Vagina (tissue), 2 donors: Measurements from ENCODE around the gene GP1BB. TPM values are rescaled to one million over a fixed set of nuclear protein-coding genes. Genes with fewer than 3 reads are reported as not detected.

Experiments
- DNase-seq, 2 donors: peaks; one replicate each; pipeline ENCODE4 v3.0.0-alpha.2; 2017; ENCODE audit errors: extremely low spot score in 2 of 2
- H3K27ac ChIP-seq: fragments of 200-600 bp; sonication (generic); one replicate; pipeline ENCODE4 v1.5.1; 2019
- H3K27me3 ChIP-seq: fragments of 200-600 bp; sonication (generic); one replicate; pipeline ENCODE4 v1.5.1; 2019
- H3K36me3 ChIP-seq, 2 donors: fragments of 200-600 bp; sonication (generic); one replicate each; pipeline ENCODE4 v1.5.1; 2017 to 2019
- H3K4me1 ChIP-seq: fragments of 200-600 bp; sonication (generic); one replicate; pipeline ENCODE4 v1.5.1; 2019
- H3K4me3 ChIP-seq, 2 donors: fragments of 200-600 bp; sonication (generic); 1 replicate in 1 of 2; 2 replicates in 1 of 2; pipeline ENCODE4 v1.5.1; 2016 to 2019
- H3K9me3 ChIP-seq: fragments of 200-600 bp; sonication (generic); one replicate; pipeline ENCODE4 v1.5.1; 2019
- CTCF ChIP-seq, 3 experiments: fragments of 450-650 bp in 2 of 3; fragments of 200-600 bp in 1 of 3; sonication (generic) in 1 of 3; IDR thresholded peaks; one replicate each; pipeline ENCODE4 v1.5.1; 2017 to 2019; ENCODE audit warnings: antibody characterized with exemption in 3 of 3, mild to moderate bottlenecking in 2 of 3, moderate library complexity in 2 of 3
- POLR2A ChIP-seq, 2 donors: fragments of 450-650 bp; IDR thresholded peaks; one replicate each; pipeline ENCODE4 v1.6.1; 2017; ENCODE audit warnings: antibody characterized with exemption in 2 of 2, mild to moderate bottlenecking in 2 of 2, moderate library complexity in 2 of 2
- POLR2AphosphoS5 ChIP-seq, 2 donors: sonication (generic); formaldehyde crosslinking; IDR thresholded peaks; one replicate each; pipeline ENCODE4 v1.9.0; 2017; ENCODE audit warnings: antibody characterized with exemption in 2 of 2, mild to moderate bottlenecking in 2 of 2, low read depth in 1 of 2; ENCODE audit not compliant: insufficient read depth in 1 of 2
- intact Hi-C: fragments of 100-400 bp; cut with DNase I; formaldehyde crosslinking; loops from one replicate; pipeline ENCODE4 v1.15.1; 2023
- total RNA-seq: library from RNA; depleted of rRNA; stranded (reverse); fragments of >200 nt; gene quantifications from one replicate; pipeline ENCODE4 v1.2.3, GENCODE V29; 2016

GP1BB gene
- total RNA-seq, 1 donor from 2014 or later = 14.5 TPM

GRCh38 chr22:19709063-19709769 is 14.1 kb upstream of the GP1BB start:
- Histone ChIP-seq H3K4me1 (peaks cover 29% of the 10 kb centered on the region), H3K9me3 (no peaks in the 10 kb centered on the region), H3K27me3 (no peaks in the 10 kb centered on the region), H3K27ac (peak overlapping the region; percentile 83), H3K4me3 (no peak overlapping the region), H3K36me3 (no peaks in the 10 kb centered on the region)
- TF ChIP-seq POLR2AphosphoS5 (IDR thresholded peaks at IDR 0.05; ENCODE audit: insufficient read depth in 1 of 2, low read depth in 1 of 2) = peak; percentile 32 to 73
- TF ChIP-seq CTCF (IDR thresholded peaks at IDR 0.05) = no peak
- no peak for TF ChIP-seq POLR2A (IDR thresholded peaks at IDR 0.05)
- DNase-seq = no peak
- intact Hi-C loops = no loop called here

GRCh38 chr22:19710020-19710768 is 13.1 kb upstream of the GP1BB start:
- TF ChIP-seq POLR2AphosphoS5 (IDR thresholded peaks at IDR 0.05; ENCODE audit: insufficient read depth in 1 of 2, low read depth in 1 of 2) (no peak), POLR2A (IDR thresholded peaks at IDR 0.05) (no peak), CTCF (IDR thresholded peaks at IDR 0.05) (no peak)
- intact Hi-C loops = no loop called here
- no peak for DNase-seq
- Histone ChIP-seq H3K9me3 (no peaks in the 10 kb centered on the region), H3K36me3 (no peaks in the 10 kb centered on the region), H3K4me1 (peaks cover 36% of the 10 kb centered on the region), H3K27me3 (no peaks in the 10 kb centered on the region), H3K4me3 (no peak overlapping the region), H3K27ac (peak overlapping the region; percentile 83)

- intact Hi-C loops = no loop called here
- peak overlapping the region; percentile 83 for H3K27ac ChIP-seq
Observed at GRCh38 chr22:19710769-19711106, 12.6 kb upstream of the GP1BB start.

GRCh38 chr22:19713245-19713644 is 10.1 kb upstream of the GP1BB start:
- Histone ChIP-seq H3K9me3 (no peaks in the 10 kb centered on the region), H3K27me3 (no peaks in the 10 kb centered on the region), H3K36me3 (no peaks in the 10 kb centered on the region), H3K4me1 (peaks cover 62% of the 10 kb centered on the region), H3K27ac (peak overlapping the region; percentile 75), H3K4me3 (no peak overlapping the region)
- DNase-seq = no peak
- intact Hi-C loops = no loop called here
- TF ChIP-seq POLR2AphosphoS5 (IDR thresholded peaks at IDR 0.05; ENCODE audit: insufficient read depth in 1 of 2, low read depth in 1 of 2) (no peak), CTCF (IDR thresholded peaks at IDR 0.05) (no peak), POLR2A (IDR thresholded peaks at IDR 0.05) (no peak)

More at GRCh38 chr22:19710769-19711106, 12.6 kb upstream of the GP1BB start:
- Histone ChIP-seq H3K9me3 (no peaks in the 10 kb centered on the region), H3K4me1 (peaks cover 41% of the 10 kb centered on the region), H3K4me3 (no peak overlapping the region), H3K36me3 (no peaks in the 10 kb centered on the region), H3K27me3 (no peaks in the 10 kb centered on the region)
- no peak for DNase-seq
- no peak for TF ChIP-seq POLR2A (IDR thresholded peaks at IDR 0.05)
- no peak for TF ChIP-seq CTCF (IDR thresholded peaks at IDR 0.05)
- TF ChIP-seq POLR2AphosphoS5 (IDR thresholded peaks at IDR 0.05; ENCODE audit: insufficient read depth in 1 of 2, low read depth in 1 of 2) = no peak
